ENCODE data around the gene CDC42BPB. TPM values are rescaled to one million over a fixed set of nuclear protein-coding genes. Genes with fewer than 3 reads are reported as not detected.

The CDC42BPB gene
- total RNA-seq, 1 experiment from 2014 or later = 96.9 TPM

DNA sequence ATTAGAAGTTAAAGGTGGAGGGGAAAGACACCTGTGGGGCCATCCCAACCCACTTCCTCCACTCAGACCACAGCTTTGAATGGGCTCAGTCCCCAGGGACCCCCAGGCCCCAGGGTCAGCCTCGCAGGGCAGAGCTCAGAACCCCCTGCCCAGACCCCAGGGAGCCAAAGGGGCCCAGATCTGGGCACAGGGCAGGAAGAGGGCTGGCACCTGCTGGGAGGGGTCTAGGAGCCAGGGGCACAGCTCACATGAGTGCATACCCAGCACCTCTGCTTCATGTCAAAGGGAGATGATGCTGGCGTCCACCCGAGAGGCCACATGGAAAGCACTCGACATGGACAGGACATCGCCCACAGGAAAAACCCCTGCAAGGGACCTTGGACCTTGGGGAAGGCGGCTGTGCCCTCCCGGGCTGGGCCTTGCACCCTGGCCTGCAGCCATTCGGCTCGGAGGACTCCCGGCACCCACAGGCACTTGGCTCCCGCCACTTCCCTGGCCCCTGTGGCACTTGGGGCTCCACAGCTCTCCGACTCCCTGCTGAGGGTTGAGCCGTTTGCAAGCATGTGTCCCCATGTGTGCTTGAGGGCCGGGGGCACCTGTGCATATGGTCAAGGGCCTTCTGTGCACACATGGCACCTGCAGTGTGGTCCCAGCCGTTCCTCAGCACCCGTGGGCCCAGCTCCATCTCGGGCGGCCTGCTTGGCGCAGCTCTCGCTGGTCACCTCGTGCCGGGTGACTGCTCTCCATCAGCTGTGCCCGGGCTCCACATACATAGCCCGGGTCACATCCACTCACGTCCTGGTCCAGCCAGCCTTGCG is 142.7 kb downstream of the CDC42BPB start (continued):
- TF ChIP-seq, protein P1, sequence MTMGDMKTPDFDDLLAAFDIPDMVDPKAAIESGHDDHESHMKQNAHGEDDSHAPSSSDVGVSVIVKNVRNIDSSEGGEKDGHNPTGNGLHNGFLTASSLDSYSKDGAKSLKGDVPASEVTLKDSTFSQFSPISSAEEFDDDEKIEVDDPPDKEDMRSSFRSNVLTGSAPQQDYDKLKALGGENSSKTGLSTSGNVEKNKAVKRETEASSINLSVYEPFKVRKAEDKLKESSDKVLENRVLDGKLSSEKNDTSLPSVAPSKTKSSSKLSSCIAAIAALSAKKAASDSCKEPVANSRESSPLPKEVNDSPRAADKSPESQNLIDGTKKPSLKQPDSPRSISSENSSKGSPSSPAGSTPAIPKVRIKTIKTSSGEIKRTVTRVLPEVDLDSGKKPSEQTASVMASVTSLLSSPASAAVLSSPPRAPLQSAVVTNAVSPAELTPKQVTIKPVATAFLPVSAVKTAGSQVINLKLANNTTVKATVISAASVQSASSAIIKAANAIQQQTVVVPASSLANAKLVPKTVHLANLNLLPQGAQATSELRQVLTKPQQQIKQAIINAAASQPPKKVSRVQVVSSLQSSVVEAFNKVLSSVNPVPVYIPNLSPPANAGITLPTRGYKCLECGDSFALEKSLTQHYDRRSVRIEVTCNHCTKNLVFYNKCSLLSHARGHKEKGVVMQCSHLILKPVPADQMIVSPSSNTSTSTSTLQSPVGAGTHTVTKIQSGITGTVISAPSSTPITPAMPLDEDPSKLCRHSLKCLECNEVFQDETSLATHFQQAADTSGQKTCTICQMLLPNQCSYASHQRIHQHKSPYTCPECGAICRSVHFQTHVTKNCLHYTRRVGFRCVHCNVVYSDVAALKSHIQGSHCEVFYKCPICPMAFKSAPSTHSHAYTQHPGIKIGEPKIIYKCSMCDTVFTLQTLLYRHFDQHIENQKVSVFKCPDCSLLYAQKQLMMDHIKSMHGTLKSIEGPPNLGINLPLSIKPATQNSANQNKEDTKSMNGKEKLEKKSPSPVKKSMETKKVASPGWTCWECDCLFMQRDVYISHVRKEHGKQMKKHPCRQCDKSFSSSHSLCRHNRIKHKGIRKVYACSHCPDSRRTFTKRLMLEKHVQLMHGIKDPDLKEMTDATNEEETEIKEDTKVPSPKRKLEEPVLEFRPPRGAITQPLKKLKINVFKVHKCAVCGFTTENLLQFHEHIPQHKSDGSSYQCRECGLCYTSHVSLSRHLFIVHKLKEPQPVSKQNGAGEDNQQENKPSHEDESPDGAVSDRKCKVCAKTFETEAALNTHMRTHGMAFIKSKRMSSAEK (CRISPR knock-in tag; IDR thresholded peaks at IDR 0.05; ENCODE audit: borderline replicate concordance) = no peak
- no peak for TF ChIP-seq EMX1 (CRISPR knock-in tag; IDR thresholded peaks at IDR 0.05)

DNA sequence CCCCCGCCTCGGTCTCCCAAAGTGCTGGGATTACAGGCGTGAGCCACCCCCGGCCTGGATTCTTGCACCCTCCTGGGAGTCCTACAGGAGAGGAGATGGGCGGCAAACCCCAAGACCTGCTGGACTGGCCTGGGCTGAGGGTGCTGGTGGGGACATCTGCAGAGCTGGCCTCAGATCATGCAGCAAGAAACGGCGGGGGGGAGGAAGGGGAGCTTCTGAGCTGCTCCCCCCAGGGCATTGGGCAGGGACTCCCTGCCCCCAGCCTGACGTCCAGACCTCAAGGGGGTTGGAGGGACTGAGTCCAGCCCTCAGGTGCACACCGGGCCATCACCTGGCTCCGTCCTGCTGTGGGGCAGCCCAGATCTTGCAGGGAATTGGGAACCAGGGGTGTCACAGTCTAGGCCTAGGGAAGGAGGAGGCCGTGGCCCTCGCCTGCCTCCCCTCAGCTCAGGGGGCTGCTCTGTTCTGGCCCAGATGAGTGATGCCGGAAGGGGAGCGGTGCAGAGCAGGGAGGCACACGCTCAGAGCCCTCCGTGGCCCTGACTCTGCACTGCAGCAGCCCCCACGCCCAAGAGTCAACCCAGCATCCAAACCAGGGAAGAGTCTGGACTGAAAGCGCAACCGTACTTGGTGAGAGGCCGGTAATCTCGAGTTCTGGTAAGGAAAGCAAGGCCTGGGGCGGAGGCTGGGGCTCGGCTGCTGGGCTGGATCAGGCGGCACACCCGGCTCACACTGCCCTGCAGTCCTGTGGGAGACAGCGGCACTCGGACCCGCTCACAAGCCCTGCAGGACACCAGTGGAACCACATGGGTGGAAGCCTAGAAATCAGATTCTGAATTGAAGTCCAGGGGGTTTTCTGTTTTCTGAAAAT is 143.8 kb downstream of the CDC42BPB start:
- Mint-ChIP-seq H3K4me3 (no peak overlapping the region), H3K36me3 (peaks cover 2% of the 10 kb centered on the region; the same call in 1 of the 2 replicates), H3K9me3 (no peaks in the 10 kb centered on the region), H3K27ac (no peak overlapping the region), H3K4me1 (no peaks in the 10 kb centered on the region), H3K27me3 (ENCODE audit: low read depth) (no peaks in the 10 kb centered on the region)
- ChIA-PET CTCF (interaction anchor here (0.6 to 2.3 kb wide), 5 partner anchors 15 to 783 kb away, joined by 3 to 9 read pairs (median 4); no protein-coding TSS in a partner anchor), POLR2A (interaction anchor here (0.7 kb wide), 1 partner anchor 115 kb away, joined by 3 read pairs; no protein-coding TSS in a partner anchor)
- ATAC-seq (no peak), DNase-seq (ENCODE audit: low spot score) (no peak)
- TF ChIP-seq RORB (CRISPR knock-in tag; IDR thresholded peaks at IDR 0.05) (no peak), NFYB (CRISPR knock-in tag; conservative IDR thresholded peaks at IDR 0.05; ENCODE audit: low read depth) (no peak), ZNF416 (CRISPR knock-in tag; IDR thresholded peaks at IDR 0.05) (no peak), EMX1 (CRISPR knock-in tag; IDR thresholded peaks at IDR 0.05) (no peak), TEAD4 (CRISPR knock-in tag; IDR thresholded peaks at IDR 0.05) (no peak), HMGA2 (CRISPR knock-in tag; IDR thresholded peaks at IDR 0.05) (no peak), NFATC4 (CRISPR knock-in tag; IDR thresholded peaks at IDR 0.05) (no peak)
- TF ChIP-seq, protein P2, sequence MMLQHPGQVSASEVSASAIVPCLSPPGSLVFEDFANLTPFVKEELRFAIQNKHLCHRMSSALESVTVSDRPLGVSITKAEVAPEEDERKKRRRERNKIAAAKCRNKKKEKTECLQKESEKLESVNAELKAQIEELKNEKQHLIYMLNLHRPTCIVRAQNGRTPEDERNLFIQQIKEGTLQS (CRISPR knock-in tag; conservative IDR thresholded peaks at IDR 0.05) = no peak
- TF ChIP-seq, protein P3, sequence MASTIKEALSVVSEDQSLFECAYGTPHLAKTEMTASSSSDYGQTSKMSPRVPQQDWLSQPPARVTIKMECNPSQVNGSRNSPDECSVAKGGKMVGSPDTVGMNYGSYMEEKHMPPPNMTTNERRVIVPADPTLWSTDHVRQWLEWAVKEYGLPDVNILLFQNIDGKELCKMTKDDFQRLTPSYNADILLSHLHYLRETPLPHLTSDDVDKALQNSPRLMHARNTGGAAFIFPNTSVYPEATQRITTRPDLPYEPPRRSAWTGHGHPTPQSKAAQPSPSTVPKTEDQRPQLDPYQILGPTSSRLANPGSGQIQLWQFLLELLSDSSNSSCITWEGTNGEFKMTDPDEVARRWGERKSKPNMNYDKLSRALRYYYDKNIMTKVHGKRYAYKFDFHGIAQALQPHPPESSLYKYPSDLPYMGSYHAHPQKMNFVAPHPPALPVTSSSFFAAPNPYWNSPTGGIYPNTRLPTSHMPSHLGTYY (CRISPR knock-in tag; IDR thresholded peaks at IDR 0.05) = no peak
- TF ChIP-seq, protein P4, sequence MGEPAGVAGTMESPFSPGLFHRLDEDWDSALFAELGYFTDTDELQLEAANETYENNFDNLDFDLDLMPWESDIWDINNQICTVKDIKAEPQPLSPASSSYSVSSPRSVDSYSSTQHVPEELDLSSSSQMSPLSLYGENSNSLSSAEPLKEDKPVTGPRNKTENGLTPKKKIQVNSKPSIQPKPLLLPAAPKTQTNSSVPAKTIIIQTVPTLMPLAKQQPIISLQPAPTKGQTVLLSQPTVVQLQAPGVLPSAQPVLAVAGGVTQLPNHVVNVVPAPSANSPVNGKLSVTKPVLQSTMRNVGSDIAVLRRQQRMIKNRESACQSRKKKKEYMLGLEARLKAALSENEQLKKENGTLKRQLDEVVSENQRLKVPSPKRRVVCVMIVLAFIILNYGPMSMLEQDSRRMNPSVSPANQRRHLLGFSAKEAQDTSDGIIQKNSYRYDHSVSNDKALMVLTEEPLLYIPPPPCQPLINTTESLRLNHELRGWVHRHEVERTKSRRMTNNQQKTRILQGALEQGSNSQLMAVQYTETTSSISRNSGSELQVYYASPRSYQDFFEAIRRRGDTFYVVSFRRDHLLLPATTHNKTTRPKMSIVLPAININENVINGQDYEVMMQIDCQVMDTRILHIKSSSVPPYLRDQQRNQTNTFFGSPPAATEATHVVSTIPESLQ (CRISPR knock-in tag; IDR thresholded peaks at IDR 0.05) = no peak
- TF ChIP-seq, protein P5, sequence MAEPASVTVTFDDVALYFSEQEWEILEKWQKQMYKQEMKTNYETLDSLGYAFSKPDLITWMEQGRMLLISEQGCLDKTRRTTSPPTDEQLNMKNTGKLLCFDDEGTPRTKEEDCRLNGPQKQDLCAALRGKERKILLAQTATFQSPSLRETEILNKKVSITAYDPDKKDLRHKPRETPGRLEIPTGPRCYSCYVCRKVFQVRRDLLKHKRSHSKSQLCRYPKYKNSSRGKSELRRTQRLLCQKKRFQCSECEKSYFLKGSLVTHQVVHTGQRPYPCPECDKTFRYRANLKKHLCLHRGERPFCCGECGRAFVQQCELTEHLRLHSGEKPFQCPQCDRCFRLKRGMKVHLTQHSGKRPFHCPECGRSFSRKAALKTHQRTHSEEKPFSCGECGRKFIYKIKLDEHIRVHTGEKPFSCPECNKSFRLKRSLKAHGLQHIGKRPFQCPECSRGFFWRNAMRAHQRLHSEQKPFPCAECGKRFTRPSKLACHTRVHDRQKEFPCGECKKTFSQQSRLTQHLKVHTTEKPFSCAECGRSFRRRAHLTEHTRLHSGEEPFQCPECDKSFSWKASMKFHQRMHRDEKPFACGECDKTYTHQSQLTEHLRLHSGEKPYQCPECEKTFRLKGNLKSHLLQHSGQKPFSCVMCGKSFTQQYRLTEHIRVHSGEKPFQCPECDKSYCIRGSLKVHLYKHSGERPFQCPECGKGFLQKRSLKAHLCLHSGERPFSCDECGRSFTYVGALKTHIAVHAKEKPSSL (CRISPR knock-in tag; conservative IDR thresholded peaks at IDR 0.05) = no peak

All from WTC11 (cell line).